Epidermal melanocyte (primary cell): ENCODE data around the gene CCL28.
"Not testable (repeated sequence)": the region's sequence is repeated elsewhere in the genome, so short reads cannot be mapped to it uniquely, and the experiment has no call there.

Source experiments
- DNase-seq: peaks from one replicate; pipeline ENCODE4 v3.0.0; 2011; ENCODE audit warnings: low spot score; ENCODE audit not compliant: insufficient read length

The CCL28 gene, protein sequence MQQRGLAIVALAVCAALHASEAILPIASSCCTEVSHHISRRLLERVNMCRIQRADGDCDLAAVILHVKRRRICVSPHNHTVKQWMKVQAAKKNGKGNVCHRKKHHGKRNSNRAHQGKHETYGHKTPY

DNA sequence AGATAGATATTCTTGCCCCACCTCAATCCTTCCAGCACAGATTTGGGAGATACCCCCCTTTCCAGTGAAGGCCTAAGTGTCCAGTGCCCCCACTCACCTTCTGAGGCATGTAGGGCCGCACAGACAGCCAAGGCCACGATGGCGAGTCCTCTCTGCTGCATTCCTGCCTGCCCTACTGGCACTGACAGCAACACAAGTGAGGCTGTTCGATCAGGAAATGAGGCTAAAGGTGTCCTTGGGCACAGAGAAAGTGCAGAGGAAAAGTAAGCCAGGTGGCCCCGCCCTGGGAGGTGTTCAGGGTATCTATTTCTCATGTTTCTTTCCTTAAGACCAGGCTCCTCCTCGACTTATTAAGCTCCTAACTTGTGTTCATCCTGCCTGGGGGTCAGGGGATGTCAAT is at the start of gene CCL28:
Gene CCL28, minus strand, starts transcription at position 236 of the 400 bp plus-strand sequence. Its CDS starts 75 bp downstream, at position 161.
- DNase-seq: no peak

DNA sequence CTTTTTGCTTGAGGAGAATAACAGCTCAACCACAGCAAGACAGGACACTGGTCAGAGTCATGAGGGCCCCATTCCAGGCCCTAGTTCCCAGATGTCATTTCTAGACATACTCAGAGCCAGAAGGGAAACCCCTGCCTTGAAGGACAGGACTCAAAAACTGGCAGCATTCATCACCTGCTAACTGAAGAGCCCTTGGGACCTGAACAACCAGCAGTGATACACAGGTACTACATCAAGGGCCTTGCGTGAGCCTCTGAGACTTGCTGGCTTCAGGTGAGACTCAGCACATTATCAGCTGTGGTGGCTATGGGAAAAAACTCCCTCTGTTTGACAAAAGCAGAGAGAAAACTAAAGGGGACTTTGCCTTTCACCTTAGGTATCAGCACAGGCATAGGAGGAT is 48.9 kb upstream of the CCL28 start:
- no peak for DNase-seq

DNA sequence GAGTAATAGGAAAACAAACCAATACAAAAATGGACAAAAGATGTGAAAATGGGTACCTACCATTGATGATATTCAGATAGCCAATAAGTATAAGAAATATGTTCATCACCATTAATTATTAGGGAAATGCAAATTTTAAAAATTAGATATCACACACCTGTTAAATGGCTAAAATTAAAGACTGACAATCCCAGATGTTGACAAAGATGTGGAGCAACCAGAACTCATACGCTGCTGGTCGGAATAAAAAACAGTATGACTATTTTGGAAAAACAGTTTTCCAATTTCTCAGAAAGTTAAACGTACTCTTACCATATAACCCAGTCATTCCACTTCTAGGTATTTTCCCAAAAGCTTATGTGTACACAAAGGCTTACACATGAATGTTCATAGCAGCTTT is 44.4 kb upstream of the CCL28 start:
- no peak for DNase-seq

DNA sequence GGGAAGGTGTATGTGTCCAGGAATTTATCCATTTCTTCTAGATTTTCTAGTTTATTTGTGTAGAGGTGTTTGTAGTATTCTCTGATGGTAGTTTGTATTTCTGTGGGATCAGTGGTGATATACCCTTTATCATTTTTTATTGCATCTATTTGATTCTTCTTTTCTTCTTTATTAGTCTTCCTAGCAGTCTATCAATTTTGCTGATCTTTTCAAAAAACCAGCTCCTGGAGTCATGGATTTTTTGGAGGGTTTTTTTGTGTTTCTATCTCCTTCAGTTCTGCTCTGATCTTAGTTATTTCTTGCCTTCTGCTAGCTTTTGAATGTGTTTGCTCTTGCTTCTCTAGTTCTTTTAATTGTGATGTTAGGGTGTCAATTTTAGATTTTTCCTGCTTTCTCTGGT is 29.4 kb upstream of the CCL28 start:
- not testable (repeated sequence) for DNase-seq

DNA sequence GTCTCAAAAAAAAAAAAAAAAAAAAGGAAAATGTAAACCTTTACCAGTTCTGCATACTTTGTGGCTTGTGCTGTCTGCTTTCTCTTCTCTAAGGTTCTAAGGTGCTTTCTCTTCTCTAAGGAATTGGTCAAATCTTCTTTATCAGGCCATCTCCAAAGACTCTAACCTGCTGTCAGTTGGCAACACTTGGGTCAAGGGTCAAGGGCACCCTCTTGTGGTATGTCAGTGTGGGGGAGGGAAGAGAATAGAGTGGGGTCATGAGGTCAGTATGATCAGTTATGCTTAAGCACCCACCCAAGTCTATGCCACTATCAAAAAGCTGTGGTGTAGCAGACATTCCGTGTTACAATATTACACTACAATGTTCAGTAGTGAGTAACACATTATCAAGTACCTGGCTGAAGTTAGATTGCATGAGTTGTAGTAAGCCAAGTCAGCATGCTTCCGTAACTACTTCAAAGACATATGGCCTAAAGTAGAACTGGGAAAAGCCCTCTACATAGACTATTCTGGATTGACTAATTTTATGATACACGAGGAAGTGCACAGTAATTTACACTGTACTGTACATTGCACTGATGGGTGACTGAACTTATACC is 25.0 kb upstream of the CCL28 start:
- no peak for DNase-seq

DNA sequence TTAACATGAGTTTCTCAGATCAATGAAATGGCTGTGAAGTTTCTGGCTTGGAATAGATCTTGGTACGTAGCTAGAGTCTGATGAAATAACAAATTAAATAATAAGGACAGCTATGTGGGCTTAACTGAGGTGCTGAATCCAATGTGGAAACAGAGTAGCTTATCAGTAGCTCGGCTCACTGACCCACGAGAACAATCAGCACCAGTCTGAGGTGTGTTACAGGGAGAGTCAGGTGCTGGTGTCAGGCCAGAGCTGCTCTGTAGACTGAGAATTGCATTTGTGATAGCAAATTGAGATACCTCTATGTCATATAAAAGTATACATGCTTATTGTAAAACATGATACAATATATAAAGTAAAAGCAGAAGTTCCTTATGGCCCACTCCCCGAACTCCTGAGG is 21.2 kb upstream of the CCL28 start:
- no peak for DNase-seq

DNA sequence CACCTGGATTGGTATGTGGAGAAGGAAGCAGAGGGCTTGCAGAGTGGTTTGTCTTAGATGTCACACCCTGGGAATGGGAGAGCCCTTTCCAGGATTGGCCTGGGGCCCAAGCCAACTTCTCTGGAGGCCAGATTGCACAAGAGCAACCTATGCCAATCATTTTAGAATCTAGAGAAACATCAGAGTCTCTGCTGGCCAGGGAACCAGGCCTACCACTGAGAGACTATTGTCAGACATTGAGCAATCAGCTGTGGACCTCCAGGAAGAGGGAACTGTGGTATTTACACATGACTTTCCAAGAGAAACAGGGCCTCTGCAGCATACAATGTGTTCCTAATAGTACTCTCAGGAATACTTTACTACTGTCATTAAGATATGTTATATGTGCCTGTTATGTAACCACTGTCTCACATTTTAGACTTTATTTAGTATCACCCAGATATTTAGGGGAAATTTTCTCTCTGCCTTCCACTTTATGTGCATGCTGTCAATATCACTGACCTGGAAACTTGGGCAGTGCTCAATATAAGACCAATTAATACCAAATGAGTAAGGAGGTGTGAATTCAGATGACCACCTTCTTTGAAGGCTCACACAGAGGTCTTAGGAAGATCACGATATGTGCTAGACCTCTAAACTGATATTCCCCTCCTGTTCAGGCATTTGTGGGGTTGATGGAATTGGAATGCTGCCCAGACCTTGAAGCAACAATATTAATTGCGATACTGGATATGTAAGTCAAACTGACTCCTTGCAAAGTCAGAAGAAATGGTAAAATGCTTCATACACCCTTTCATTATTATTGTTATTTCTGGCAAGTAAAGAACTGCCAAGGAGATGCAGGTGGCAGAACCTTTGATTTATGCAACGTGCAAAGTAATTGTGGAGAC is 20.5 kb upstream of the CCL28 start:
- DNase-seq: peak; percentile 80

DNA sequence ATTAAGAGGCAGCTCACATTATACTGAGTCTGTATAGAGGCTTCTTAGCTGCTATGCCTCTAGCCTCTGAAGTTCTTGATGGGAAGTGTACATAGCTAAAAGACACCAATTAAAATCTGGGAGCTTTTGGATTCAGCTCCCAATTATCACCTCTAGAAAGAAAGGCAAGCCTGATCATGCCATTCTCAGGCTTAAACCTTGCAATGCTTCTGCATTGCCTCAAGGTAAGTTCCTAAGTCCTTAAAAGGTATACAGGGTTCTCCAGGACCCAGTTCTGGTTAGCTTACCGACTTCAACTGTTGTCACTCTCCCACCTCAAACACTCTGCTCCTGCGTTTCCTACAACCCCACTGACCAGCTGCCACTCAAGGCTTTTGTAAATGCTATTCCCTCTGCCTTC is 17.5 kb upstream of the CCL28 start:
- DNase-seq: no peak

DNA sequence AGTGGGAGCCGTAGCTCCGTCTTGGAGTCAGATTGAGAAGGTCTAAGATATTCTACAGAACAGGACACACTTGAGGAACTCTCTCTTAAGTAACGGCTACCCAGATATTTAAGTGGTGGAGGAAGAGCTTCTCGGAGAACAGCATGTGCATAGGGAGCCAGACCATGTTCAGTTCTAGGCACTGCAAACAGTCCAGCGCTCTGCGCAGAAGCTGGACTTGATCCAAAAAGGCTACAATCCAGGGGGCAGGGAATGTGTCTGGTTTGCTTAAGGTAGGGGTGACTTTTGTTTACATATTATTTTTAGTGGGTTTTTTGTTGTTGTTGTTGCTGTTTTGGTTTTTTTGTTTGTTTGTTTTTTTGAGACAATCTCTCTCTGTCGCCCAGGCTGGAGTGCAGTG is 16.8 kb upstream of the CCL28 start:
- DNase-seq: no peak

DNA sequence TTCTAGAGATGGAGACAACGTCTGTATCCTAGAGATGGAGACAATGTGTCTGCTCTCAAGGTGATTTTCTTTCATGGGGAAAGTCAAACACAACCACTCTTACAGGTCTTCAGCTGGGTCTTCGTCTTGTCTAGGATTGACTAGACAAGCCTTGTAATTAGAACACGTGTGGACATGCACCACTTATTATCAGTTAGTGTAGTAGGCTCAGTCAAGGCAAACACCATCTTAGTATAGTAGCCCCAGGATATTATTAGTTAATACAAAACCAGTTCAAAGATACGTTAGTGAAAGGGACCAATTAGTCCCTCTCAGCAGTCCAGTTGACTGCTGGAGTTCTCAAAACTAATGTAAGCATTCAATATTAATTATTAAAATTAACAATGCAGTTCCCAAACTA is 15.1 kb upstream of the CCL28 start:
- no peak for DNase-seq

DNA sequence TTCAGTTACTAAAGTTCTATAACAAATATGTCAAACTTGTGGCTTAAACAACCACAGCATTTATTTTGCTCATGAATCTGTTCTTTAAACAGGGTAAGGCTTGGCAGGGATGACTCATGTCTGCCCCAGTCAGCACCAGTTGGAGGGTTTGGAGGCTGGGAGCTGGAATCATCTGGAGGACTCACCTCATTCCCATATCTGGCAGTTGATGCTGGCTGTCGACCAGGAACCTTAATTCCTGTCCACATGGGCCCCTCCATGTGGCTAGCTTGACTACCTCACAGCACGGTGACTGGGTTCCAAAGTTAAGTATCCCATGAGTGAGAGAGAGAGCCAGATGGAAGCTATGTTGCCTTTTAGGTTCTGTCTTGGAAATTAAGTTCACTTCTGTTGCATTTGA is 13.8 kb upstream of the CCL28 start:
- DNase-seq: no peak

DNA sequence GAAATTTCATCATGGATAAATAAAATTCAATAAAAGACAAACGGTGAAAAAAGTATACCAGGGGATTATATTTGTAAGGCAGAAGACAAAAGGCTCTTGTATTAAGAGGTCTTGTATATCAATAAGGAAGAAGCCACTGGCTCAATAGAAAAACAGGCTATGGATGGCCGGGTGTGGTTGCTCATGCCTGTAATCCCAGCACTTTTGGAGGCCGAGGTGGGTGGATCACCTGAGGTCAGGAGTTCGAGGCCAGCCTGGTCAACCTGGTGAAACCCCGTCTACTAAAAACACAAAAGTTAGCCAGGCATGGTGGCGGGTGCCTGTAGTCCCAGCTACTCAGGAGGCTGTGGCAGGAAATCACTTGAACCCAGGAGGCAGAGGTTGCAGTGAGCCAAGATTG is 10.9 kb upstream of the CCL28 start:
- not testable (repeated sequence) for DNase-seq

DNA sequence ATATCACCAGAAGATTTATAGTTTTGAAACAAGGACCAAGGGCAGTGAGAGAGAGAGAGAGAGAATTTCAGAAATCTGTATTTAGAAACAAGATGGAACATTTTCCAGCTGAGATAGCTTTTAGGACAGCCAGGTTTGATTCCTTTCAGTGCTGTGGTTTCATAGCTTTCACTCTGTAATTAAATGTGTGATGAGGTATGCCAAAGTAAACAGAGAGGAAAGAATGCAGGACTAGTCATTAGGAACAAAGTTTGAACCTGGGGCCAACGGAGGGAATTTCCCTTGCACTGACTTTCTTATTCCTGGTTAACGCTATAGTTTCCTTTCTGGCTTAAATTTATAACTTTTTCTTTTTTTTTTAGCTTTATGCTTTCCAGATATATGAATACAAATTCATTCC is 10.0 kb upstream of the CCL28 start:
- no peak for DNase-seq

DNA sequence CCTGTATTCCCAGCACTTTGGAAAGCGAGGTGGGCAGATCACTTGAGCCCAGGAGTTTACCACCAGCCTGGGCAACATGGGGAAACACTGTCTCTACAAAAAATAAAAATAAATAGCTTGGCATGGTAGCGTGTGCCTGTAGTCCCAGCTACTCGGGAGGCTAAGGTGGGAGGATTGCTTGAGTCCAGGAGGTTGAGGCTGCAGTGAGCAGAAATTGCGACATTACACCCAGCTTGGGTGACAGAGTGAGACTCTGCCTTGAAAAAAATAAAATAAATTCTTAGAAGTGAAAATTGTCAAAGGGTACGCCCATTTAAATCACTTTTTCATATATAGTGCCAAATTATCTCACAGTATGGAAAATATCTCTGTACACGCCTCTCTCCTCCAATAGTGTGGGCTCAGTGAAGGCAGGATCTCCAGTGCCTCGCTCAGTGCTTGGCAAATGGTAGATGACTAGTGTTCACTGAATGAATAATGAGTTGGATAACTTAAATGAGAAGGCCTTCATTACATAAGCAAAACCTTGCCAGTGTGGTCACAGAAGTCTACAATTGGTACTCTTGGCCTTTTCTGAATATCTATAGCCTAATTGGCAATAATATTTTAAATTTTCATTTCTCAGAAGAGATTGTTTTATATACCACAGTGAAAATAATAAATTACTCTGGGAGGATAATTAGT is 9.4 kb upstream of the CCL28 start:
- no peak for DNase-seq

DNA sequence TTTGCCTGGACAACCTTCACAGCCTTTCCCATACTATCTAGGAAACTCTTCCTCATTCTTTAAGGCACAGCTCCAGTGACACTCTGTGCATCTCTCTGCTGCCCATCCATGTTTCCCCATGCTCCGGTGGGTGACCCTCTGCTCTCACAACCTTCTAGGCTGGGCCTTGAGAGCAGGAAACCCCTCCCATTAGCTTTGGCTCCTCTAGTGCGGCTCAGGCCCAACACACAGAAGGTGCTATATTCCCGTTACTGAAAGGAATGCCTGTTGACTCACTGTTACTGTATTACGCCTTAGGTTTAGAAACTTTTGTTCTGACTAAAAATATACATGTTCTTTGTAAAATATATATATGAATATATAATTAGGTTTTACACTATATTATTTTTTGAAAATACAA is 8.1 kb upstream of the CCL28 start:
- no peak for DNase-seq

DNA sequence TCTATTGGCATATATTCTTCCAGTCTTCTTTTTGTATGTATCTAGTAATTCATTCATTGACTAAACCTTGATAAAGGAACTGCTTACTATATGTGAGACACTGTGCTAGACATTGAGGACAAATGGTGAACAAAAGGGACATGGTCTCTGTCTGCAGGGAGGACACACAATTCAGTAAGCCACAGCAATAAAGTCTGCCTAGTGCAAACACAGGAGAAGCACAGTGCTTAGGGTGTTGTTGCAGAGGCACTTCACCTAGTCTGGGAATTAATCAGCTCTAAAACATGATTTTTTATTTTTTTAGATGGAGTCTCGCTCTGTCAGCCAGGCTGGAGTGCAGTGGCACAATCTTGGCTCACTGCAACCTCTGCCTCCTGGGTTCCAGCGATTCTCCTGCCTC is 6.4 kb upstream of the CCL28 start:
- DNase-seq: no peak

DNA sequence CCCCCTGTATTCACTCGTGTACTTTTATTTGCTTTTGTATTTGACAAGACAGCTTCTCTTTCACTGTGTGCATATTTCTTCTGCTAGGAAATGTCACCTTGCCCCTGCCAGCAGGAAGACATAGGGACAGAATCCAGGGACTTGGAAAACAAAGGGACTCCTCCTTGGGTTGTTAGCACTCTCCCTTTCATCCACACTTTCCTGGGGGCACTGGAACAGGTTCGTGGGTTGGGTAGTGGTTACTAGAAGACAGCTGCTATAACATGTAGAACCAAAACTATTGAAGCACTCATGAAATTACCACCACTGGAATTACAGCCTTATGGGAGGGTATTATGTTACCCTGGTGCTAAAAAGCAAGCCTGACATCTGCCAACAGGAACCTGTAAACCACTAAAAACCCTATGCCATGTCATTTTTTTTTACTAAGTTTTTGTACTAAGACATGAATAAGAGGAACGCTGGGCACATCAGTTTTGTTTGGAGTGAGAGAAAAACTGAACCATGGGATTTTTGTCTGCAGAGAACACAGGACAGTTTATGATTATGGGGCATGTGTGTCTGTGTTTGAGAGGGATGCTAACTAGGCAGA is 4.7 kb upstream of the CCL28 start:
- no peak for DNase-seq

DNA sequence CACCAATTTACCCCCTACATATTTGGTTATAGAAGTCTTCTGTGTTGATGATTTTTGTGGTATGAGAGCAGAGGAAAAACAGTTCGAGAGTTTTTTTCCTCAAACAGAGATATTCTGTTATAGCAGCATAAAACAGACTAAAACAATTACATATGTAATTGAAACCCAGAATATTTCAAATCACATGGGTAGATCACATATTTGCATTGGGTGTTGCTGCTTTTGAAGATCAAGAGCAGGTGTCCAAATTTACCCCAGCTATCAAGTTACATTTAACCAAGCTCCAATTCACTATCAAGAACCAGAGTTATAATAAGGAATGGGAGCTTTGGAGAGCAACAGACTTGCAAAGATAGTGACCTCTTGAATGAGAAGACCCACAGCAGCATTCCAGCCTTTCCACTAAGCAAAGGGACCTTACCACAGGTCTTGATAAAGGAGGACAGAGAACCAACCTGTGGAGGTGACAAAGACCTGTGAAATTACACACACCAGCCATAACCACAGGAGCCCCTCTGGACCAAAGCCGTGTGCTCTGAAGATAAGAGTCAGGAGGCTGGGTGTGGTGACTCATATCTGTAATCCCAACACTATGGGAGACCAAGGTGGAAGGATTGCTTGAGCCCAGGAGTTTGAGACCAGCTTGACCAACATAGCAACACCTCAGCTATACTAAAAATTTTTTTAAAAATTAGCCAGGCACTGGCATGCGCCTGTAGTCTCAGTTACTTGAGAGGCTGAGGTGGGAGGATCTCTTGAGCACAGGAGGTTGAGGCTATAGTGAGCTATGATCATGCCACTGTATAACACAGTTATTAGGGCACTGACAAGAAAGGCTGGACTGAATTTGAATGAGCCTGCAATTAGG is 4.0 kb upstream of the CCL28 start:
- no peak for DNase-seq

DNA sequence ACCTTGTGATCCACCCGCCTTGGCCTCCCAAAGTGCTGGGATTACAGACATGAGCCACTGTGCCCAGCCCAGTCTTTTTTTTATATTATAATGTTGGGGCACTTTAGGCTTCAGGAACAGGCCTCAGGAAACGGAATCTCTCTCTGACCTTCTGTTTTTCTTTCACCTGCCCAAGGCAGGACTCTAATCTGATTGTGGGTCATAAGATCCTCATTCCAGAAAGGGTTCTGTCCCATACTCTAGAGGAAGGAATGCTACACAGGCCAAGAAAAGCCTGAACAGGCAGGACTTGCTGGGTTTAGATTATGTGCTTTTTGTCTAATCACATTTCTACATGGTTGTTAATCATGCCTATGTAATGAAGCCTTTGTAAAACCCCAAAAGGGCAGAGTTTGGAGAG is 1.8 kb upstream of the CCL28 start:
- DNase-seq: no peak

DNA sequence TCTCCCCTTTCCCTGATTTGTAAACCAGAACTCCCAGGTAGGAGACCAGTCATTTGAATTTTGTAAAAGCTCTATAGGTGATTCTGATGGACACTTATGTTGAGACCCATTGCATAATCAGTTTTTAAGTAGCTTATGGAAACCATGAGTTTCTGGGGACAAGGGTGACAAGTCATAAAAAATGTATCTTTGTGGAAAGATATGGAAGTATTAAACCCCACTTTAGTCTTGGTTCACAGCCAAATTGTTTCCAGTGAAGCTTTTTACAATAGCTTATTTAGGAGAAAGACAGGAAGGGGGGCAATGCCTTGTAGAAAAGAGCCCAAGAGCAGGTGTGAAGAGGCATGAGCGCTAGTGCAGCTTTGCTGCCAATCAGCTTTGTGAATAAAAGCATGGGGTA is 453 bp upstream of the CCL28 start:
- no peak for DNase-seq

DNA sequence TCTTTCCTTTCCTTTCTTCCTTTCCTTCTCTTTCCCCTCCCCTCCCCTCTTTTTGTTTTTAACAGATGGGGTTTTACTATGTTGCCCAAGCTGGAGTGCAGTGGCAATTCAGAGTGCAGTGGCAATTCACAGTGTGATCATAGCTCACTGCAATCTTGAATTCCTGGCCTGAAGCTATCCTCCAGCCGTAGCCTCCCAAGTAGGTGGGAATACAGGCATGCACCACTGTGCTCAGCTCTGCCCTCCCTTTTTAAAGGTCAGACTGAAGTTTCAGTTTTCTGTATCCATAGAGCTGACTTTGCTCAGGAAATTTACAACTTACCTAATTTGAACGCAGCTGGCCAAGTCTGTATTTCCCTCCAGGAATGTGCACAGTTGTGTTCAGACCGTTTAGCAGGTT is 696 bp downstream of the CCL28 start:
- no peak for DNase-seq
